NB4 (cell line): ENCODE results near the gene ARMH4.

Experiments
- CTCF ChIP-seq: IDR thresholded peaks from one replicate; pipeline ENCODE4 v1.5.1; 2012; ENCODE audit warnings: low read depth, low read length
- MAX ChIP-seq: IDR thresholded peaks from 2 replicates; pipeline ENCODE4 v1.6.1; 2011; ENCODE audit warnings: low read depth, low read length
- POLR2A ChIP-seq: IDR thresholded peaks from 2 replicates; pipeline ENCODE4 v1.6.1; 2011; ENCODE audit warnings: mild to moderate bottlenecking; ENCODE audit not compliant: insufficient read length; ENCODE audit errors: extremely low read depth

- no peak for TF ChIP-seq CTCF
- no peak for TF ChIP-seq POLR2A
- TF ChIP-seq MAX = no peak
These were observed 153.2 kb downstream of the ARMH4 start for GRCh38 chr14:57998766-57999165.
